WTC11 (cell line): ENCODE measurements around the gene SMAD9.

Source experiments
- CTCF ChIP-seq: fragments of 200-600 bp; IDR thresholded peaks from 2 replicates; pipeline ENCODE4 v1.8.0; 2022; ENCODE audit warnings: antibody characterized with exemption
- NR1H2 ChIP-seq: sonication (generic); formaldehyde crosslinking; IDR thresholded peaks from 2 replicates; pipeline ENCODE4 v1.9.0; 2021; ENCODE audit warnings: mild to moderate bottlenecking, moderate library complexity, missing genetic modification reagents
- TCF7 ChIP-seq: sonication (generic); formaldehyde crosslinking; IDR thresholded peaks from 2 replicates; pipeline ENCODE4 v1.8.0; 2022; ENCODE audit warnings: mild to moderate bottlenecking, low read depth, missing genetic modification reagents, moderate library complexity
- ZNF138 ChIP-seq: sonication (generic); formaldehyde crosslinking; conservative IDR thresholded peaks from 2 replicates; pipeline ENCODE4 v1.8.1; 2022; ENCODE audit warnings: mild to moderate bottlenecking, moderate library complexity, missing genetic modification reagents

DNA sequence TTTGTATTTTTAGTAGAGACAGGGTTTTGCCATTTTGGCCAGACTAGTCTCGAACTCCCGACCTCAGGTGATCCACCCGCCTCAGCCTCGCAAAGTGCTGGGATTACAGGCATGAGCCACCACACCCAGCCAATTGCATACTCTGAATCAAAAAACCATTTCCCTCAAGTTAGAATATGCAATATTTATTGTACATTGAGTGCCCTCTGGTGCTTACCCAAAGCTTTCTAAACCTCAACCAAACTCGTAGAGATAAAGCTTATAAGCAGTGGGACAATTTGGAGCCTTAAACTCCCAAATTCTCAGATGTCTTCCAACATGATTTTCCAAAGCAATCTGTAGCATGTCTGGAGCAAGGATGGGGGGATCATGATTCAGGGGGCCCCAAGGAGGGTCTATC, 78.6 kb downstream of the SMAD9 start:
- no peak for TF ChIP-seq CTCF
- no peak for TF ChIP-seq ZNF138
- TF ChIP-seq NR1H2 (CRISPR knock-in tag): no peak
- no peak for TF ChIP-seq TCF7 (CRISPR knock-in tag)
